HG02763 (cell line): ENCODE results near the gene YKT6.

Experiments used
- ATAC-seq: cut with Tn5 transposase; IDR thresholded peaks from one replicate; pipeline ENCODE4 v1.9.1; 2021; ENCODE audit warnings: mild to moderate bottlenecking, moderate library complexity; ENCODE audit not compliant: unreplicated experiment

The YKT6 gene

GRCh38 chr7:44200699-44201461 is at the start of gene YKT6:
YKT6 (plus strand) TSS chr7:44200978; CDS start chr7:44201136, 158 bp downstream.
- ATAC-seq: peak; percentile 99

- no peak for ATAC-seq
Measured at GRCh38 chr7:44151956-44152355, 48.8 kb upstream of the YKT6 start.

- ATAC-seq: no peak
Measured at GRCh38 chr7:44152971-44153947, 47.5 kb upstream of the YKT6 start.

GRCh38 chr7:44153948-44154335 is 46.8 kb upstream of the YKT6 start:
- no peak for ATAC-seq

- no peak for ATAC-seq
Measured at GRCh38 chr7:44154703-44155102, 46.1 kb upstream of the YKT6 start.

GRCh38 chr7:44155191-44156185 is 45.3 kb upstream of the YKT6 start:
- ATAC-seq: no peak

- no peak for ATAC-seq
Measured at GRCh38 chr7:44156453-44157010, 44.2 kb upstream of the YKT6 start.

- no peak for ATAC-seq
Measured at GRCh38 chr7:44157116-44158080, 43.4 kb upstream of the YKT6 start.

GRCh38 chr7:44158096-44158872 is 42.5 kb upstream of the YKT6 start:
- no peak for ATAC-seq

GRCh38 chr7:44158873-44159631 is 41.7 kb upstream of the YKT6 start:
- ATAC-seq: no peak

- ATAC-seq: no peak
Measured at GRCh38 chr7:44159824-44160630, 40.8 kb upstream of the YKT6 start.

- ATAC-seq: no peak
Measured at GRCh38 chr7:44161371-44161770, 39.4 kb upstream of the YKT6 start.

- ATAC-seq: no peak
Measured at GRCh38 chr7:44162179-44162578, 38.6 kb upstream of the YKT6 start.

GRCh38 chr7:44162785-44163395 is 37.9 kb upstream of the YKT6 start:
- ATAC-seq: no peak

- no peak for ATAC-seq
Measured at GRCh38 chr7:44163591-44163990, 37.2 kb upstream of the YKT6 start.

GRCh38 chr7:44167920-44168319 is 32.9 kb upstream of the YKT6 start:
- ATAC-seq: no peak
